A549 (cell line): ENCODE results near the gene HSPA4.

Source experiments
- ATOH8 ChIP-seq: fragments of 250-450 bp; sonication (Bioruptor Pico); IDR thresholded peaks from 2 replicates; pipeline ENCODE4 v1.5.0; 2020; ENCODE audit warnings: low read depth, mild to moderate bottlenecking, moderate library complexity
- BHLHE40 ChIP-seq: IDR thresholded peaks from 2 replicates; pipeline ENCODE4 v1.6.1; 2012; ENCODE audit warnings: low read depth, low read length, inconsistent platforms
- EP300 ChIP-seq, 2 experiments: fragments of >200 bp; sonication (Bioruptor Twin); formaldehyde crosslinking; IDR thresholded peaks; 2 replicates in 1 of 2; 3 replicates in 1 of 2; pipeline ENCODE4 v1.6.1; 2016 to 2017
- ESRRA ChIP-seq: fragments of 150-350 bp; IDR thresholded peaks from 2 replicates; pipeline ENCODE4 v1.6.1; 2014; ENCODE audit warnings: mild to moderate bottlenecking, low read length, borderline replicate concordance
- HOXA7 ChIP-seq: fragments of 250-450 bp; sonication (Bioruptor Pico); IDR thresholded peaks from 2 replicates; pipeline ENCODE4 v1.5.0; 2020; ENCODE audit warnings: mild to moderate bottlenecking, moderate library complexity
- KDM1A ChIP-seq: fragments of 200-600 bp; sonication (generic); IDR thresholded peaks from 2 replicates; pipeline ENCODE4 v1.6.1; 2016; ENCODE audit warnings: low read depth, mild to moderate bottlenecking
- MAX ChIP-seq: IDR thresholded peaks from 2 replicates; pipeline ENCODE4 v1.6.1; 2012
- MAZ ChIP-seq: fragments of 150-350 bp; IDR thresholded peaks from 2 replicates; pipeline ENCODE4 v1.6.1; 2014; ENCODE audit warnings: antibody characterized with exemption, low read depth, low read length, borderline replicate concordance
- NR3C1 ChIP-seq: fragments of >200 bp; sonication (Bioruptor Twin); formaldehyde crosslinking; IDR thresholded peaks from 3 replicates; pipeline ENCODE4 v1.6.1; 2017
- POLR2A ChIP-seq: IDR thresholded peaks from 2 replicates; pipeline ENCODE4 v1.6.1; 2012; ENCODE audit warnings: mild to moderate bottlenecking, low read length
- RAD21 ChIP-seq, 2 experiments: fragments of >200 bp in 1 of 2; sonication (Bioruptor Twin) in 1 of 2; formaldehyde crosslinking in 1 of 2; IDR thresholded peaks in 1 of 2; conservative IDR thresholded peaks in 1 of 2; 2 replicates in 1 of 2; 3 replicates in 1 of 2; pipeline ENCODE4 v1.6.1; 2012 to 2018; ENCODE audit warnings: inconsistent platforms in 1 of 2
- TF ChIP-seq, protein P1 (sequence below): fragments of 450-650 bp; IDR thresholded peaks from 2 replicates; pipeline ENCODE4 v1.6.1; 2014; ENCODE audit warnings: antibody characterized with exemption
- TF ChIP-seq, protein P2 (sequence below): fragments of >200 bp; sonication (Bioruptor Twin); formaldehyde crosslinking; IDR thresholded peaks from 3 replicates; pipeline ENCODE4 v1.5.1; 2016

- TF ChIP-seq POLR2A, result no peak
- no peak for TF ChIP-seq KDM1A
- no peak for TF ChIP-seq RAD21 (conservative IDR thresholded peaks at IDR 0.05 in 1 of 2, IDR thresholded peaks at IDR 0.05 in 1 of 2)
- no peak for TF ChIP-seq ESRRA
- no peak for TF ChIP-seq ATOH8 (CRISPR knock-in tag)
- TF ChIP-seq, protein P1, sequence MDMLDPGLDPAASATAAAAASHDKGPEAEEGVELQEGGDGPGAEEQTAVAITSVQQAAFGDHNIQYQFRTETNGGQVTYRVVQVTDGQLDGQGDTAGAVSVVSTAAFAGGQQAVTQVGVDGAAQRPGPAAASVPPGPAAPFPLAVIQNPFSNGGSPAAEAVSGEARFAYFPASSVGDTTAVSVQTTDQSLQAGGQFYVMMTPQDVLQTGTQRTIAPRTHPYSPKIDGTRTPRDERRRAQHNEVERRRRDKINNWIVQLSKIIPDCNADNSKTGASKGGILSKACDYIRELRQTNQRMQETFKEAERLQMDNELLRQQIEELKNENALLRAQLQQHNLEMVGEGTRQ, result no peak
- TF ChIP-seq, protein P2, sequence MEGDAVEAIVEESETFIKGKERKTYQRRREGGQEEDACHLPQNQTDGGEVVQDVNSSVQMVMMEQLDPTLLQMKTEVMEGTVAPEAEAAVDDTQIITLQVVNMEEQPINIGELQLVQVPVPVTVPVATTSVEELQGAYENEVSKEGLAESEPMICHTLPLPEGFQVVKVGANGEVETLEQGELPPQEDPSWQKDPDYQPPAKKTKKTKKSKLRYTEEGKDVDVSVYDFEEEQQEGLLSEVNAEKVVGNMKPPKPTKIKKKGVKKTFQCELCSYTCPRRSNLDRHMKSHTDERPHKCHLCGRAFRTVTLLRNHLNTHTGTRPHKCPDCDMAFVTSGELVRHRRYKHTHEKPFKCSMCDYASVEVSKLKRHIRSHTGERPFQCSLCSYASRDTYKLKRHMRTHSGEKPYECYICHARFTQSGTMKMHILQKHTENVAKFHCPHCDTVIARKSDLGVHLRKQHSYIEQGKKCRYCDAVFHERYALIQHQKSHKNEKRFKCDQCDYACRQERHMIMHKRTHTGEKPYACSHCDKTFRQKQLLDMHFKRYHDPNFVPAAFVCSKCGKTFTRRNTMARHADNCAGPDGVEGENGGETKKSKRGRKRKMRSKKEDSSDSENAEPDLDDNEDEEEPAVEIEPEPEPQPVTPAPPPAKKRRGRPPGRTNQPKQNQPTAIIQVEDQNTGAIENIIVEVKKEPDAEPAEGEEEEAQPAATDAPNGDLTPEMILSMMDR, result no peak
- no peak for TF ChIP-seq HOXA7 (CRISPR knock-in tag)
- TF ChIP-seq MAX, result no peak
- TF ChIP-seq MAZ, result no peak
- no peak for TF ChIP-seq BHLHE40
- no peak for TF ChIP-seq NR3C1
- TF ChIP-seq EP300 (IDR thresholded peaks at IDR 0.05), result no peak
Measured at GRCh38 chr5:133032852-133033742, 18.7 kb upstream of the HSPA4 start.
